IMR-90 (cell line): ENCODE measurements around the gene PACSIN2. TPM values are rescaled to one million over a fixed set of nuclear protein-coding genes. Genes with fewer than 3 reads are reported as not detected.

ENCODE experiments used
- ATAC-seq: fragments of 200-7000 bp; cut with Tn5 transposase; 2 replicates; pipeline ENCODE4 v1.9.1; 2020; ENCODE audit warnings: low read depth, mild to moderate bottlenecking, moderate library complexity
- BruUV-seq: library from RNA; stranded (reverse); fragments of 400-500 nt; replicated peaks from 2 replicates; lab custom pipeline; 2021; lab: Mats Ljungman, UMichigan
- CTCF ChIA-PET: fragments of 300-600 bp; formaldehyde crosslinking; extraction: SDS; loops from one replicate; lab custom pipeline; 2021; ENCODE audit warnings: antibody characterized with exemption; lab: Yijun Ruan, JAX
- POLR2A ChIA-PET: fragments of 300-600 bp; sonication (Branson Sonifier 250); formaldehyde crosslinking; loops from one replicate; lab custom pipeline; 2022; ENCODE audit warnings: antibody characterized with exemption; ENCODE audit not compliant: unreplicated experiment; lab: Charles Lee
- DNase-seq: peaks from one replicate; pipeline ENCODE4 v3.0.0; 2013
- H2AFZ ChIP-seq: replicated peaks from 2 replicates; pipeline ENCODE3; 2013; ENCODE audit warnings: low read length, mild to moderate bottlenecking; ENCODE audit not compliant: poor library complexity
- H2AK5ac ChIP-seq: 2 replicates; pipeline ENCODE4 v1.6.1; 2013; ENCODE audit warnings: low read depth, low read length, inconsistent platforms
- H2AK9ac ChIP-seq: replicated peaks from 2 replicates; pipeline ENCODE3; 2013; ENCODE audit warnings: mild to moderate bottlenecking, low read depth, low read length, moderate library complexity; ENCODE audit not compliant: poor library complexity
- H2BK120ac ChIP-seq: 2 replicates; pipeline ENCODE4 v1.6.1; 2013; ENCODE audit warnings: low read depth, low read length, inconsistent platforms
- H2BK15ac ChIP-seq: 3 replicates; pipeline ENCODE4 v1.6.1; 2013; ENCODE audit warnings: low read depth, low read length, inconsistent platforms
- H2BK20ac ChIP-seq: 2 replicates; pipeline ENCODE4 v1.6.1; 2013; ENCODE audit warnings: low read depth, mild to moderate bottlenecking, inconsistent platforms, low read length, moderate library complexity
- H2BK5ac ChIP-seq: 2 replicates; pipeline ENCODE4 v1.6.1; 2013; ENCODE audit warnings: mild to moderate bottlenecking, low read depth, low read length, inconsistent platforms; ENCODE audit not compliant: poor library complexity, severe bottlenecking
- H3K14ac ChIP-seq: replicated peaks from 2 replicates; pipeline ENCODE4 v1.6.1; 2013; ENCODE audit warnings: low read depth, low read length, inconsistent platforms
- H3K18ac ChIP-seq: 2 replicates; pipeline ENCODE4 v1.6.1; 2013; ENCODE audit warnings: low read depth, low read length, control low read depth
- H3K23ac ChIP-seq: 2 replicates; pipeline ENCODE4 v1.6.1; 2013; ENCODE audit warnings: low read depth, low read length, inconsistent platforms
- H3K27ac ChIP-seq: 2 replicates; pipeline ENCODE4 v1.5.1; 2013; ENCODE audit warnings: mild to moderate bottlenecking, control low read depth, low read length; ENCODE audit not compliant: insufficient read depth
- H3K27me3 ChIP-seq: 2 replicates; pipeline ENCODE4 v1.6.1; 2013; ENCODE audit warnings: low read length; ENCODE audit not compliant: control insufficient read depth, insufficient read depth
- H3K36me3 ChIP-seq: 2 replicates; pipeline ENCODE4 v1.6.1; 2013; ENCODE audit warnings: low read length, mixed read lengths; ENCODE audit not compliant: control insufficient read depth, insufficient read depth
- H3K4ac ChIP-seq: 2 replicates; pipeline ENCODE4 v1.6.1; 2013; ENCODE audit warnings: low read depth, low read length, inconsistent platforms
- H3K4me1 ChIP-seq: 2 replicates; pipeline ENCODE4 v1.6.1; 2013; ENCODE audit warnings: low read length, mixed read lengths; ENCODE audit not compliant: control insufficient read depth, insufficient read depth
- H3K4me2 ChIP-seq: 2 replicates; pipeline ENCODE4 v1.6.1; 2013; ENCODE audit warnings: low read depth, mild to moderate bottlenecking, control low read depth, low read length, moderate library complexity
- H3K4me3 ChIP-seq: 2 replicates; pipeline ENCODE4 v1.5.1; 2013; ENCODE audit warnings: low read depth, mild to moderate bottlenecking, control low read depth, low read length, moderate library complexity; ENCODE audit not compliant: insufficient read depth
- H3K56ac ChIP-seq: 2 replicates; pipeline ENCODE4 v1.6.1; 2013; ENCODE audit warnings: low read length, inconsistent platforms; ENCODE audit not compliant: insufficient read depth; ENCODE audit errors: extremely low read depth
- H3K79me1 ChIP-seq, 2 experiments: 2 replicates each; pipeline ENCODE4 v1.6.1; 2013; ENCODE audit warnings: low read length in 2 of 2, inconsistent platforms in 1 of 2, low read depth in 1 of 2
- H3K9ac ChIP-seq: 2 replicates; pipeline ENCODE4 v1.6.1; 2013; ENCODE audit warnings: low read depth, low read length, control low read depth
- H3K9me1 ChIP-seq: 2 replicates; pipeline ENCODE4 v1.6.1; 2013; ENCODE audit warnings: low read length, inconsistent platforms; ENCODE audit not compliant: insufficient read depth
- H3K9me3 ChIP-seq: 2 replicates; pipeline ENCODE4 v1.6.1; 2013; ENCODE audit warnings: low read length; ENCODE audit not compliant: control insufficient read depth, insufficient read depth
- H4K20me1 ChIP-seq: 2 replicates; pipeline ENCODE4 v1.6.1; 2013; ENCODE audit warnings: low read length, inconsistent platforms; ENCODE audit not compliant: insufficient read depth
- H4K5ac ChIP-seq: 2 replicates; pipeline ENCODE4 v1.6.1; 2013; ENCODE audit warnings: mild to moderate bottlenecking, low read depth, low read length, control low read depth
- H4K8ac ChIP-seq, 2 experiments: 2 replicates each; pipeline ENCODE4 v1.6.1; 2013; ENCODE audit warnings: low read depth in 2 of 2, low read length in 2 of 2, control low read depth in 1 of 2, inconsistent platforms in 1 of 2
- H4K91ac ChIP-seq: 2 replicates; pipeline ENCODE4 v1.6.1; 2013; ENCODE audit warnings: low read depth, low read length, inconsistent platforms; ENCODE audit not compliant: insufficient read depth
- BHLHE40 ChIP-seq: fragments of 150-350 bp; IDR thresholded peaks from 2 replicates; pipeline ENCODE4 v1.6.1; 2016; ENCODE audit warnings: mild to moderate bottlenecking, low read depth, low read length
- CEBPB ChIP-seq: IDR thresholded peaks from 2 replicates; pipeline ENCODE4 v1.6.1; 2012; ENCODE audit warnings: low read depth, low read length, improper control_type of control experiment
- CHD1 ChIP-seq: IDR thresholded peaks from 2 replicates; pipeline ENCODE4 v1.6.1; 2012; ENCODE audit warnings: low read depth, low read length, improper control_type of control experiment
- FOS ChIP-seq: fragments of 150-350 bp; IDR thresholded peaks from 2 replicates; pipeline ENCODE4 v1.6.1; 2016; ENCODE audit warnings: low read depth, low read length
- MAFK ChIP-seq: IDR thresholded peaks from 2 replicates; pipeline ENCODE4 v1.6.1; 2012; ENCODE audit warnings: low read depth, low read length, improper control_type of control experiment
- MAZ ChIP-seq: IDR thresholded peaks from 2 replicates; pipeline ENCODE4 v1.6.1; 2012; ENCODE audit warnings: low read depth, mild to moderate bottlenecking, low read length, improper control_type of control experiment, moderate library complexity, borderline replicate concordance
- MXI1 ChIP-seq: IDR thresholded peaks from 2 replicates; pipeline ENCODE4 v1.6.1; 2012; ENCODE audit warnings: low read depth, mild to moderate bottlenecking, low read length, moderate library complexity, borderline replicate concordance
- NFE2L2 ChIP-seq: fragments of 150-350 bp; IDR thresholded peaks from 2 replicates; pipeline ENCODE4 v1.6.1; 2016; ENCODE audit warnings: low read depth, mild to moderate bottlenecking, low read length
- POLR2A ChIP-seq: IDR thresholded peaks from 2 replicates; pipeline ENCODE4 v1.6.1; 2012; ENCODE audit warnings: mild to moderate bottlenecking, low read depth, low read length
- RAD21 ChIP-seq: IDR thresholded peaks from 2 replicates; pipeline ENCODE4 v1.6.1; 2012; ENCODE audit warnings: low read length, improper control_type of control experiment
- RFX5 ChIP-seq: IDR thresholded peaks from 2 replicates; pipeline ENCODE4 v1.8.0; 2012; ENCODE audit warnings: low read depth, mild to moderate bottlenecking, low read length, moderate library complexity
- SMC3 ChIP-seq: fragments of 150-350 bp; IDR thresholded peaks from 2 replicates; pipeline ENCODE4 v1.6.1; 2016; ENCODE audit warnings: low read depth, mild to moderate bottlenecking, antibody characterized with exemption, low read length, moderate library complexity
- USF2 ChIP-seq: fragments of 150-350 bp; IDR thresholded peaks from 2 replicates; pipeline ENCODE4 v1.6.1; 2017; ENCODE audit warnings: mild to moderate bottlenecking, antibody characterized with exemption, low read length, low read depth
- WGBS, 2 experiments: methylation state at CpG; one replicate each; pipeline versions ENCODE4 v1.1.5 to v1.1.7; 2013; ENCODE audit warnings: missing lambda C conversion rate in 2 of 2; ENCODE audit not compliant: insufficient read length in 1 of 2; ENCODE audit errors: extremely low coverage in 2 of 2; 5-methylcytosine and 5-hydroxymethylcytosine counted together
- dilution Hi-C: fragments of 300-500 bp; cut with HindIII; formaldehyde crosslinking; loops from one replicate; pipeline ENCODE4 v1.14.3; 2018; ENCODE audit warnings: low sequenced_read_pairs; ENCODE audit not compliant: unreplicated experiment
- in situ Hi-C: fragments of 300-500 bp; cut with MboI; formaldehyde crosslinking; loops from 3 replicates; pipeline ENCODE4 v1.14.3; 2019; ENCODE audit warnings: low sequenced_read_pairs, inconsistent platforms, mixed read lengths
- intact Hi-C: fragments of 100-400 bp; cut with micrococcal nuclease; formaldehyde crosslinking; loops from 2 replicates; pipeline ENCODE4 v1.10.0; 2022
- polyA plus RNA-seq, 3 experiments: library from polyadenylated mRNA; depleted of rRNA; stranded (reverse); fragments of >200 nt; gene quantifications; 2 replicates each; pipeline ENCODE4 v1.2.3, GENCODE V29; 2012; ENCODE audit warnings: low replicate concordance in 1 of 3
- total RNA-seq: library from RNA; depleted of rRNA; stranded (reverse); fragments of >200 nt; gene quantifications from 2 replicates; pipeline ENCODE4 v1.2.3, GENCODE V29; 2012
- TF ChIP-seq, protein P1 (sequence below): fragments of 150-350 bp; IDR thresholded peaks from 2 replicates; pipeline ENCODE4 v1.6.1; 2016; ENCODE audit warnings: low read depth, mild to moderate bottlenecking, low read length, moderate library complexity, borderline replicate concordance

PACSIN2 gene
- total and polyA plus RNA-seq, 2 of the 4 experiments (the other 2 are of a cell fraction) = 85.0 to 118 TPM

- intact Hi-C loops (no loop called here), in situ Hi-C loops (no loop called here), dilution Hi-C loops (no loop called here)
- Histone ChIP-seq H3K14ac (no peak overlapping the region), H3K27me3 (no peaks in the 10 kb centered on the region), H4K91ac (no peak overlapping the region), H3K4me2 (no peak overlapping the region), H3K9ac (no peak overlapping the region), H3K4me1 (no peaks in the 10 kb centered on the region), H4K20me1 (peaks cover 3% of the 10 kb centered on the region; the same call in 1 of the 2 replicates), H3K79me1 (peaks cover 18 to 41% of the 10 kb centered on the region in 2 experiments), H3K4ac (no peak overlapping the region), H3K56ac (no peak overlapping the region), H3K9me1 (no peaks in the 10 kb centered on the region; the same call in none of the 2 replicates), H2BK15ac (no peak overlapping the region), H3K18ac (no peak overlapping the region), H2AK5ac (no peak overlapping the region), H2BK120ac (no peak overlapping the region), H4K8ac (no peak overlapping the region), H3K4me3 (no peak overlapping the region), H3K23ac (no peak overlapping the region), H2AK9ac (no peak overlapping the region), H2AFZ (no peak overlapping the region), H3K36me3 (peaks cover 71% of the 10 kb centered on the region), H2BK5ac (no peak overlapping the region), H2BK20ac (no peak overlapping the region), H4K5ac (no peak overlapping the region), H3K9me3 (no peaks in the 10 kb centered on the region), H3K27ac (no peak overlapping the region)
- ATAC-seq (no peak), DNase-seq (no peak)
- POLR2A ChIA-PET = no interaction called here
- CTCF ChIA-PET = no interaction called here
- no peak for TF ChIP-seq BHLHE40
- no peak for TF ChIP-seq RFX5
- no peak for TF ChIP-seq POLR2A
- TF ChIP-seq USF2 = no peak
- no peak for TF ChIP-seq RAD21
- no peak for TF ChIP-seq MAZ
- TF ChIP-seq, protein P1, sequence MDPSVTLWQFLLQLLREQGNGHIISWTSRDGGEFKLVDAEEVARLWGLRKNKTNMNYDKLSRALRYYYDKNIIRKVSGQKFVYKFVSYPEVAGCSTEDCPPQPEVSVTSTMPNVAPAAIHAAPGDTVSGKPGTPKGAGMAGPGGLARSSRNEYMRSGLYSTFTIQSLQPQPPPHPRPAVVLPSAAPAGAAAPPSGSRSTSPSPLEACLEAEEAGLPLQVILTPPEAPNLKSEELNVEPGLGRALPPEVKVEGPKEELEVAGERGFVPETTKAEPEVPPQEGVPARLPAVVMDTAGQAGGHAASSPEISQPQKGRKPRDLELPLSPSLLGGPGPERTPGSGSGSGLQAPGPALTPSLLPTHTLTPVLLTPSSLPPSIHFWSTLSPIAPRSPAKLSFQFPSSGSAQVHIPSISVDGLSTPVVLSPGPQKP = no peak
- no peak for TF ChIP-seq MXI1
- no peak for TF ChIP-seq FOS
- no peak for TF ChIP-seq SMC3
- no peak for TF ChIP-seq MAFK
- TF ChIP-seq CEBPB = no peak
- TF ChIP-seq NFE2L2 = no peak
- no peak for TF ChIP-seq CHD1
- no TSS peak for BruUV-seq
- WGBS, 2 experiments = 100% methylated on average over 3 of the region's 7 CpGs; no CpG with 5 or more reads in 1 of the 2 experiments
Measured at GRCh38 chr22:42884616-42885375, 130.2 kb downstream of the PACSIN2 start.
